ENCODE measurements around the gene FSD1. TPM values are rescaled to one million over a fixed set of nuclear protein-coding genes. Genes with fewer than 3 reads are reported as not detected.

The FSD1 gene
- total RNA-seq, 4 donors from 2014 or later: not detected

- intact Hi-C loops (cut with DNase I; ENCODE audit: low total_unique reads) (no loop called here), in situ Hi-C loops (cut with MboI; ENCODE audit: low sequenced_read_pairs in 4 of 4) (no loop called here)
- H3K4me3 ChIP-seq: no peak overlapping the region
- H3K27ac ChIP-seq: no peak overlapping the region
- no peaks in the 10 kb centered on the region for H3K36me3 ChIP-seq
- peaks cover 29 to 38% (median 36%) of the 10 kb centered on the region in 3 donors for H3K27me3 ChIP-seq
- peaks cover 0 to 11% of the 10 kb centered on the region in 2 donors for H3K4me1 ChIP-seq
- H3K9me3 ChIP-seq: no peaks in the 10 kb centered on the region
- TF ChIP-seq, protein P1, sequence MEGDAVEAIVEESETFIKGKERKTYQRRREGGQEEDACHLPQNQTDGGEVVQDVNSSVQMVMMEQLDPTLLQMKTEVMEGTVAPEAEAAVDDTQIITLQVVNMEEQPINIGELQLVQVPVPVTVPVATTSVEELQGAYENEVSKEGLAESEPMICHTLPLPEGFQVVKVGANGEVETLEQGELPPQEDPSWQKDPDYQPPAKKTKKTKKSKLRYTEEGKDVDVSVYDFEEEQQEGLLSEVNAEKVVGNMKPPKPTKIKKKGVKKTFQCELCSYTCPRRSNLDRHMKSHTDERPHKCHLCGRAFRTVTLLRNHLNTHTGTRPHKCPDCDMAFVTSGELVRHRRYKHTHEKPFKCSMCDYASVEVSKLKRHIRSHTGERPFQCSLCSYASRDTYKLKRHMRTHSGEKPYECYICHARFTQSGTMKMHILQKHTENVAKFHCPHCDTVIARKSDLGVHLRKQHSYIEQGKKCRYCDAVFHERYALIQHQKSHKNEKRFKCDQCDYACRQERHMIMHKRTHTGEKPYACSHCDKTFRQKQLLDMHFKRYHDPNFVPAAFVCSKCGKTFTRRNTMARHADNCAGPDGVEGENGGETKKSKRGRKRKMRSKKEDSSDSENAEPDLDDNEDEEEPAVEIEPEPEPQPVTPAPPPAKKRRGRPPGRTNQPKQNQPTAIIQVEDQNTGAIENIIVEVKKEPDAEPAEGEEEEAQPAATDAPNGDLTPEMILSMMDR (IDR thresholded peaks at IDR 0.05 in 4 of 5, conservative IDR thresholded peaks at IDR 0.05 in 1 of 5): no peak
- no peak for TF ChIP-seq POLR2A (IDR thresholded peaks at IDR 0.05)
- DNase-seq (no peak), ATAC-seq (no peak)
Measured at GRCh38 chr19:4277191-4277696, 27.2 kb upstream of the FSD1 start.

GRCh38 chr19:4278010-4278409 is 26.4 kb upstream of the FSD1 start:
- no peak overlapping the region for H3K27ac ChIP-seq
- peaks cover 0 to 11% of the 10 kb centered on the region in 2 donors for H3K4me1 ChIP-seq
- no peaks in the 10 kb centered on the region for H3K36me3 ChIP-seq
- intact Hi-C loops (cut with DNase I; ENCODE audit: low total_unique reads) (no loop called here), in situ Hi-C loops (cut with MboI; ENCODE audit: low sequenced_read_pairs in 4 of 4) (no loop called here)
- no peak overlapping the region for H3K4me3 ChIP-seq
- TF ChIP-seq, protein P1 (IDR thresholded peaks at IDR 0.05 in 4 of 5, conservative IDR thresholded peaks at IDR 0.05 in 1 of 5): no peak
- no peak for TF ChIP-seq POLR2A (IDR thresholded peaks at IDR 0.05)
- no peak for ATAC-seq
- peaks cover 32 to 38% (median 36%) of the 10 kb centered on the region in 3 donors for H3K27me3 ChIP-seq
- no peak for DNase-seq
- H3K9me3 ChIP-seq: no peaks in the 10 kb centered on the region

DNA sequence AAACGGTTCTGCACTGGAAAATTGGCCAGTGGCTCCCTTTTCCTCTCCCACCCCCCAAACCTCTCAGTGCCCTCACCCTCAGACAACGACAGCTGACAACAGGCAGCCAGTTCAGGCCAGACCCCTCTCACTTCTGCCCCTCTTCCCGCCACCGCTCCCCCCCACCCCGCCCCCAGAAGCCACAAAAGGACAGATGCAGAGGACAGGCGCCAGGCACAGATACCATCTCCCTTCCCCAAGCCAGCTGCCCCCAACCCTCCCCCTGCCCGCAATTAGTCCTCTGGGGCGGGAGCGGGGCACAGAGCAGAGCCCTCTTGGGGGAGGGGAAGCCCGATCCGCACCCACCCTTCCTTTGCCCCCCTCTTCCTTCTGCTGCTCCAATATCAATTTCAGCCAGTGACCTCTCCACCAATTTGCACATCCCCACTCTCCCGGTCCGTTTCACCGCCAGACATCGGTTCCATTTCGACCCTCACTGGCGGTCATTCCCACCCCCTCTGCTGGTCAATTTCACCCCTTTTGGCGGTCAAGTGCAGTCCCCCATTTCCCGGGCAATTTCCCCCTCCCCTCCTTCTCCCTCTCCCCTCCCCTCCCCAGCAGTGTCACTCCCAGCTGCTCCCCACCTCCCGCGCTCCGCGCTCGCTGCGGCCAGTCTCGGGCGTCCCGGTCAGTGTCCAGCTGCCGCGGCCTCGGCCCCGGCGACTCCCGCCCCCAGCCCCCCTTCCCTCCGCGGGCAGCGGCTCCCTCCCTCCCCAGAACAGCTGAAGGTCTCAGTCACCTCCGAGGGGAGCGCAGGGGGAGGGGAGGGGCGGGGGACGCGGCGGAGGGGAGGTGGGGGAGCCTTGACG is 25.8 kb upstream of the FSD1 start, which contains the start of gene SHD:
Gene SHD, plus strand, starts transcription at position 848 of the 848 bp plus-strand sequence. CDS start 798 bp downstream, outside the sequence.
- no peak within 1 kb of the TSS for H3K27ac ChIP-seq
- peaks cover 35 to 38% (median 36%) of the 10 kb centered on the region in 3 donors for H3K27me3 ChIP-seq
- intact Hi-C loops (cut with DNase I; ENCODE audit: low total_unique reads): no loop called here
- H3K36me3 ChIP-seq: no peaks in the 10 kb centered on the region
- peak within 1 kb of the TSS; percentile 22 to 41 (median 34) for H3K4me3 ChIP-seq
- DNase-seq (no peak), ATAC-seq (no peak)
- in situ Hi-C loops (cut with MboI; ENCODE audit: low sequenced_read_pairs in 4 of 4): no loop called here
- H3K9me3 ChIP-seq: no peaks in the 10 kb centered on the region
- peaks cover 0 to 11% of the 10 kb centered on the region in 2 donors for H3K4me1 ChIP-seq
- TF ChIP-seq, protein P1 (IDR thresholded peaks at IDR 0.05 in 4 of 5, conservative IDR thresholded peaks at IDR 0.05 in 1 of 5): no peak
- TF ChIP-seq POLR2A (IDR thresholded peaks at IDR 0.05): no peak

DNA sequence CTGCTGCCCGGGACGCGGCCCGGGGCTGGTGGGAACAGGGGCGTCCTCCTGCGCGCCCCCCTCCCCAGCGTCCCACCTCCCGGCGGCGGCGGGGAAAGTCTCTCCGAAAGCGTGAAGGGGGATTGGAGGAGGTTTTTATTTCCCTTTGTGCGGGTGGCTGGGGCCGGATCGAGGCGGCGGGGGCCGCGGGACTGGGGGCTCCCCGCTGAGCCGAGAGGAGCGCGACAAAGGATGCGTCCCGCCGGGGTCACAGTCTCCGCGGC is 25.2 kb upstream of the FSD1 start:
- intact Hi-C loops (cut with DNase I; ENCODE audit: low total_unique reads) (no loop called here), in situ Hi-C loops (cut with MboI; ENCODE audit: low sequenced_read_pairs in 4 of 4) (no loop called here)
- Histone ChIP-seq H3K4me3 (peak overlapping the region; percentile 22 to 41 (median 34)), H3K27me3 (peaks cover 35 to 38% (median 36%) of the 10 kb centered on the region in 3 donors), H3K9me3 (no peaks in the 10 kb centered on the region), H3K4me1 (peaks cover 0 to 11% of the 10 kb centered on the region in 2 donors), H3K36me3 (no peaks in the 10 kb centered on the region), H3K27ac (no peak overlapping the region)
- no peak for DNase-seq
- TF ChIP-seq, protein P1 (IDR thresholded peaks at IDR 0.05 in 4 of 5, conservative IDR thresholded peaks at IDR 0.05 in 1 of 5): no peak
- TF ChIP-seq POLR2A (IDR thresholded peaks at IDR 0.05): no peak
- no peak for ATAC-seq
